GM12892 (cell line): Measurements from ENCODE around the gene DUSP3.

Source experiments
- DNase-seq: peaks from one replicate; pipeline ENCODE4 v3.0.0; 2011; ENCODE audit not compliant: insufficient read length
- FAIRE-seq: peaks from 2 replicates; lab custom pipeline; 2011; peaks lifted over from hg19 to GRCh38; lab: Jason Lieb, UNC
- POLR2A ChIP-seq: IDR thresholded peaks from 2 replicates; pipeline ENCODE4 v1.6.1; 2011; ENCODE audit warnings: low read depth, low read length, control low read depth
- POLR2AphosphoS5 ChIP-seq: IDR thresholded peaks from 2 replicates; pipeline ENCODE4 v1.6.1; 2011; ENCODE audit warnings: low read depth, low read length, control low read depth
- TAF1 ChIP-seq: IDR thresholded peaks from 2 replicates; pipeline ENCODE4 v1.6.1; 2011; ENCODE audit warnings: low read depth, mild to moderate bottlenecking, control low read depth, low read length, borderline replicate concordance

DUSP3 gene

GRCh38 chr17:43791589-43791988 is 12.8 kb upstream of the DUSP3 start:
- FAIRE-seq: no peak
- no peak for DNase-seq
- no peak for TF ChIP-seq POLR2A
- no peak for TF ChIP-seq TAF1
- no peak for TF ChIP-seq POLR2AphosphoS5

GRCh38 chr17:43790311-43790940 is 11.6 kb upstream of the DUSP3 start:
- DNase-seq (no peak), FAIRE-seq (no peak)
- TF ChIP-seq POLR2AphosphoS5 (no peak), TAF1 (no peak), POLR2A (no peak)

- no peak for TF ChIP-seq TAF1
- no peak for TF ChIP-seq POLR2A
- TF ChIP-seq POLR2AphosphoS5: no peak
- DNase-seq: no peak
- no peak for FAIRE-seq
These were observed 10.7 kb upstream of the DUSP3 start for GRCh38 chr17:43789482-43789881.

- no peak for FAIRE-seq
- DNase-seq: no peak
- no peak for TF ChIP-seq POLR2AphosphoS5
- TF ChIP-seq POLR2A: no peak
- no peak for TF ChIP-seq TAF1
These were observed 9.8 kb upstream of the DUSP3 start for GRCh38 chr17:43788540-43788939.

GRCh38 chr17:43787728-43788127 is 9.0 kb upstream of the DUSP3 start:
- DNase-seq (no peak), FAIRE-seq (no peak)
- TF ChIP-seq TAF1: no peak
- TF ChIP-seq POLR2AphosphoS5: no peak
- no peak for TF ChIP-seq POLR2A

- no peak for TF ChIP-seq POLR2A
- TF ChIP-seq POLR2AphosphoS5: no peak
- no peak for TF ChIP-seq TAF1
- no peak for FAIRE-seq
- no peak for DNase-seq
These were observed 5.9 kb upstream of the DUSP3 start for GRCh38 chr17:43784628-43785101.

- FAIRE-seq (no peak), DNase-seq (no peak)
- TF ChIP-seq POLR2A: no peak
These were observed 5.3 kb upstream of the DUSP3 start for GRCh38 chr17:43784068-43784467.

- TF ChIP-seq TAF1 (no peak), POLR2A (no peak), POLR2AphosphoS5 (no peak)
- DNase-seq (no peak), FAIRE-seq (no peak)
These were observed 4.3 kb upstream of the DUSP3 start for GRCh38 chr17:43782913-43783680.

GRCh38 chr17:43780135-43780534 is 1.4 kb upstream of the DUSP3 start, which contains the start of gene CFAP97D1:
Gene CFAP97D1 (plus strand): TSS chr17:43780435. CDS start chr17:43780463, 28 bp downstream.
- no peak for DNase-seq
- no peak for FAIRE-seq
- TF ChIP-seq POLR2AphosphoS5 (no peak), TAF1 (no peak), POLR2A (no peak)

GRCh38 chr17:43779145-43780125 is 658 bp upstream of the DUSP3 start:
- FAIRE-seq (no peak), DNase-seq (no peak)
- TF ChIP-seq TAF1 (no peak), POLR2A (no peak), POLR2AphosphoS5 (no peak)

- FAIRE-seq: no peak
These were observed 4.2 kb downstream of the DUSP3 start for GRCh38 chr17:43774304-43775250.

More at GRCh38 chr17:43774304-43775250, 4.2 kb downstream of the DUSP3 start:
- DNase-seq: no peak
- TF ChIP-seq POLR2A: no peak
- no peak for TF ChIP-seq TAF1
- no peak for TF ChIP-seq POLR2AphosphoS5
